K562 treated with DMSO at 1 percent for 12 hours (cell line): ENCODE results near the gene RBM47. TPM values are rescaled to one million over a fixed set of nuclear protein-coding genes. Genes with fewer than 3 reads are reported as not detected.

Experiments
- total RNA-seq: library from RNA; unstranded; fragments of 300-600 nt; gene quantifications from 2 replicates; pipeline ENCODE4 v1.2.3, GENCODE V29; 2022; ENCODE audit not compliant: insufficient read depth

RBM47 gene
- total RNA-seq = 3.2 and 8.4 TPM in 2 replicates

DNA sequence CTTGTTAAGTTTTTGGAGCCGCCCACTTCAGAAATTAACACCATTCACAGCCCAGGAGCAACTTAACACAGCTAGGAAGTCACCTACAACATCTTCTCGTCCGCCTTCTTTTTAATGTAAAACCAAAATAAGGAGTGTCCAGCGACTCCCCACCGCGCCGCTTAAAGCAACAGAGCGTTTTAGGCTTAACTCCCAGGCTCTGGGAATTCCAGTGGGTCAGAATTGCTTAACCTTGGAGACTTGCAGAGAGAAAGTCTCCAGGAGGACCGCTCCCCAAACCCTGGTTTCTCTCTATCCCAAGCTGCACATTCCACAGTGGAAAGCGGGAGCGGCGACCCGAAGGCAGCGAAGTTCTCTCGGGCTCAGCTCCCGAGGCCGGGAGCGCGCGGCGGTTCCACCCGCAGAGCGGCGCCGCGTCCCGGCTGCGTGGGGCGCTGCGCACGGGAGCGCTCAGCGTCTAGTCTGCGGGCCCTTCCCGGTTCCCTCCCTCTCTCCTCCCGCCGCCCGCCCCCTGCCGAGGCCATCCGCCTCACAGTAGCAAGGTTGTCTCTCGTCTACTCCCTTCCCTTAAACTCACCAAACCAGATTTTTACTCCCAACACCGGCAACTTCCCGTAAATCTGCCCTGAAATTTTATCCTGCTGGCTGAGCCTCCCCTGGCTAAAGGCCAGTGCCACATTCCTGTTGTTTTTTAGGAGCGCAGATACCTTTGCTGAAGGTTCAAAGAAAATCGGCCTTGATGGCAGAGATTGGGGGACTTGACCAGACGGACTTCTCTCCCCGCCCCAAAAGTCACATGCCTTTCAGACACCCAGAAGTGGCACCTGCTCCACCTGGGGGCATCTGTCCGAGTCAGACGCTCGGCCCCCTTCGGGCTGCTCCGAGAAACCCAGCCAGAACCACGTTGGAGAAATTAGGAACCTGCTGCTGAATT, at the start of gene RBM47:
Gene RBM47 (minus strand): TSS at position 464 of the 934 bp plus-strand sequence. CDS start 190,971 bp downstream, outside the sequence.

Other genes starting within 250 kb of the RBM47 start
- not detected in 2 replicates for gene NSUN7, start 120.1 kb upstream of the RBM47 start, total RNA-seq